ENCODE measurements around the gene CEP192.

Gene CEP192

DNA sequence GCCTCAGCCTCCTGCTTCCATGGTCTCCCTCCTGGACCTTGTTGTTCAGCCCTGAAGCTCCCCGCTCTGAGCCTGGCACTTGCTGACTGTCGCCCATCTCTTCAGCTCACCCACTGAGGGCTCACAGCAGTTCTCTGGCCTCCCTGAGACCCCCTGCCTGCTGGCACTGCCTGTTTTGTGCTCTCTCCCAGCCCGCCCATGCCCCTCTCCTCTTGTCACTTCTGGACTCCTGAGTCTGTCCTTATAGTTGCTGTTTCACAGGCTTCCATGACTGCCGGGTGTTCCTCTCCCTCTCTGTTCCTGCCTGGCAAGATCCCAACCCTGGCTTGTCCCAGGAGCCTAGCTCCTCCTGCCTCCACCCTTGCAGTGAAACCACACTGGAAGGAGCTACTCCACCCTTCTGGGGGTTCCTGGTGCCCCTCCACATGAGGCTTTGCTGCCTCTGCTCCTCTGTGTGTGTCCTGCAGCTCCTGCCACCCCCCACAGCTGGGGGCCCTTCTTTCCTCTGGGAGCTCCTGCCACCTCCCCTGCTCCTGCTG is 110.6 kb downstream of the CEP192 start:
- no peak for DNase-seq (ENCODE audit: low spot score)

DNA sequence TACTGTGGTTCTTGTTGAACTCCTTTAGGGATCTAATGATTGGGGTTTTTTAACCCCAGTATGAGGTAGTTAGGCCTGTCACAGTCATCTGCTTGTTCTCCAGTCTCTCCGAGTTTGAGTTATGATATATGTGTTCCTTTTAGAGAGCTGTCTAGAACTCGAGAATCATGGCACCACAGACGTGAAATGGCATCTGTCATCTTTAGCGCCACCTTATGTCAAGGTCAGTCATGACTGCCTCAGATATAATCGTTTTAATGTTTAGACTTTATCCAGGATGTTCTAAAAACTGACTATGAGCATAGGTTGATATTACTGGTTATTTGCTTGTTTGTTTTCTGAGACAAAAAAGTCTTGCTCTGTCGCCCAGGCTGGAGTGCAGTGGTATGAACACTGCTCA is 112.2 kb downstream of the CEP192 start:
- no peak for DNase-seq (ENCODE audit: low spot score)

DNA sequence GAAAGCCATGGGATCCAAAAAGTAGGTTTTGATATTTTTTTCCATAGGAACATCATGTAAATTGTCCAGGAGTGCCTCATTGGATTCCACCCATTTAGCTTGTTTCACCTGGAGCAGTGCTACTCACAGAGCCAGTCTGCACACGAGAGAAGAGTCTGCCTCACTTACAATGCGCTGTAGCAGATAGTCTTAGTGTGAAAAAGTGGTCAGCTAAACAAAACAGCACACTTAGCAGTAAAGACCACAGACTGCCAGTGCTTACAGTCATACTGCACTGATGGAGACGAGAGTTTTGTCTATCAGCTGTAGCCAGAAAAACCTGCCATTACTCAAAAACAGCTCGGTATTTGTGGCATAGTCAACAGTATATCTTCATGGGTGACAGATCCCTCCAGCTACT is 113.9 kb downstream of the CEP192 start:
- DNase-seq (ENCODE audit: low spot score): no peak

DNA sequence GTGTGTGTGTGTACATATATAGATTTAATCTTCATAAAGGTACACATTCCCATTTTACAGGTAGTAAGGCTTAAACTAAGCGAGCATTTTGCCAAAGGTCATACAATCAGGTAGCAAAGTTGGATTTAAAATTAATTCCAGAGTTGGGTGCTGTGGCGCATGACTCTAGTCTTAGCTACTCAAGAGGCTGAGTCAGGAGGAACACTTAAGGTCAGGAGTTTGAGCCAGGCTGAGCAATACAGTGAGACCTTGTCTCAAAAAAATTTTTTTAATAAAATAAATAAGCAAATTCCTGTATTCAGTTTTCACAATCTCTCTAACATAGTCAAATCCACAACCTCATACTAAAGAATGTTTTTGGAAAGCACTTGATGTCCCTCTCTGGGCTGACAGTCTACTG is 115.9 kb downstream of the CEP192 start:
- DNase-seq (ENCODE audit: low spot score): no peak

DNA sequence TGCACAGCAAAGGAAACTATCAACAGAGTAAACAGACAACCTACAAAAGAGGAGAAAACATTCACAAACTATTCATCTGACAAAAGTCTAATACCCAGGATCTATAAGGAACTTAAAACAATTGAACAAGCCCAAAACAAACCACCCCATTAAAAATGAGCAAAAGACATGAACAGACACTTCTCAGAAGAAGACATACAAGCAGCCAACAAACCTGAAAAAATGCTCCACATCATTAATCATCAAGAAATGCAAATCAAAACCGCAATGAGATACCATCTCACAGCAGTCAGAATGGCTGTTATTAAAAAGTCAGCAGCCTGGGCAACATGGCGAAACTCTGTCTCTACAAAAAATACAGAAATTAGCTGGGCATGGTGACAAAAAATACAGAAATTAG is 117.2 kb downstream of the CEP192 start:
- DNase-seq (ENCODE audit: low spot score): no peak

DNA sequence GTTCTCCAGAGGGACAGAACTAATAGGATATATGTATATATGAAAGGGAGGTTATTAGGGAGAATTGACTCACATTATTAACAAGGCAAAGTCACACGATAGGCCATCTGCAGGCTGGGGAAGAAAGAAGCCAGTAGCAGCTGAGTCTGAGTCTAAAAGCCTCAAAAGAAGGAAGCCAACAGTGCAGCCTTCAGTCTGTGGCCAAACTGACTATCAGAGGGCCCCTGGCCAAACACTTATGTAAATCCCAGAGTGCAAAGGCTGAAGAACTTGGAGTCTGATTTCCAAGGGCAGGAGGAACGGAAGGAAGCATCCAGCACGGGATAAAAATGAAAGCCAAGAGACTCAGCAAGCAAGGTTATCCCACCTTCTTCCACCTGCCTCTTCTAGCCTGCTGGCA is 119.4 kb downstream of the CEP192 start:
- no peak for DNase-seq (ENCODE audit: low spot score)

DNA sequence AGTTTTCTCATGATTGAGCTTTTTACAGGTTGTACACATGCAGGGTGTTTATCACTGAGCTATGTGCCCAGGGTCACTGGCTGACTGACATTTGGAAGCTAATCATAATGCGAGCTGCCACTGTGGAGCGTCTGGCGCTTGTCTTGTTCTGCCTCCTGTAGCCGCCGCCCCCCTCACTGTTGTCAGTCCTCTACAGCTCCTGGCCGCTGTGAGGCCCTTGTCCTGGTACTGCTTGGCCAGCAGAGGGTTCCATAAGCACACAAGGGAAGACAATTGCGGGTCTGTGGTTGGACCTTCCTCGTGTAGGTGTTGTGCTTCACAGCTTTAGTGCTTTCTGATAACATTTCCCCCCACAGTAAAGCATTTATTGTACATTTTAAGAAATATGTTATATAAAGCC is 121.8 kb downstream of the CEP192 start:
- peak; percentile 85 for DNase-seq (ENCODE audit: low spot score)

DNA sequence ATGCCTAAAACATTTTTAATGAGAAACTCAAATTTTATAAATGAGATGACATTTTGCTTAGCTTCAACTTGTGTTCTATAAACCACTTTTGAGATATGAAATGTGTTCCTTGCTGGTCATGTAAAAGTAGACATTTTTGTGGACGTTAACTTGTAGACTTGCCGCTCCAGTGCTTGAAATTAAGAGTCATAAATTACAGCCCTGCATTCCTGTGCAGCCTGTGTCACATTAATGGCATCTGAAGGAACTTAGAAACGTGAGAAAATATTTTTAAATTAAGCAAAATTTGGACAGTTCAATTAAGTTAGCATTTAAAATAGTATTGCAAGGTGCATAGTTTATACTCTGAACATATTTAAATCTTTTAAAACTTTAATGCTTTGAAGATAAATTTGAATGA is 129.1 kb downstream of the CEP192 start:
- no peak for DNase-seq (ENCODE audit: low spot score)

DNA sequence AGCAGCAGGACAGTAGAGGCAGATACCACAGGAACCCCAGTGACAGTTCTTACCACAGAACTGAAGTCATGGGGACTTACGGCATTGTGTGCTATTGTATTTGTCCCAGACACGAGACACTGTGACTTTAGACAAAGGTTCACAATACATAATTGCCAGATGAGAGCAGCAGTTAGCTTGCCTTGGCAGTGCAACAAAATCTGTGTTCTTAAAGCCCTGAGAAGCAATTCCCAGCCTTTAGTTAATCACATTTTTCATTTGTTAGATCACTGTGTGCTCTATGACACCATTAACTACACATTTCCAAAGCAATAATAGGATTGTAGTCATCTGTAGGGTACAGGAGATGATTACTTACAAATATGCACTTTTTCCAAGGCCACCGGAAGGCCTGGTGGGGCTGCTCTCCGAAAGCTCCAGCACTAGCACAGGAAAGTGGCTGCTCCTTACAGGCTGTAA is 129.8 kb downstream of the CEP192 start:
- no peak for DNase-seq (ENCODE audit: low spot score)

DNA sequence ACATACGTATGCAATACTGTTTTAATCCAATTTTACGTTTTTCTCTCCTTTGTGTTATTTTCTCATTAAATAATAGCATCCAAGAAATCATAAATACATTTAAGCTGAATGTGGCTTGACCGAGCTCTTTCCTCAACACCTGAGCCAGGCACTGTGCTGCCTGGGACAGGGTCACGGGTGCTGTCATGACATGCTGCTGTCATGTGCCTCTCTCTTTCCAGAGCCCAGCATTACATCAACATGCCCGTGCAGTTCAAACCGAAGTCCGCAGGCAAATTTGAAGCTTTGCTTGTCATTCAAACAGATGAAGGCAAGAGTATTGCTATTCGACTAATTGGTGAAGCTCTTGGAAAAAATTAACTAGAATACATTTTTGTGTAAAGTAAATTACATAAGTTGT is 133.2 kb downstream of the CEP192 start:
- no peak for DNase-seq (ENCODE audit: low spot score)

DNA sequence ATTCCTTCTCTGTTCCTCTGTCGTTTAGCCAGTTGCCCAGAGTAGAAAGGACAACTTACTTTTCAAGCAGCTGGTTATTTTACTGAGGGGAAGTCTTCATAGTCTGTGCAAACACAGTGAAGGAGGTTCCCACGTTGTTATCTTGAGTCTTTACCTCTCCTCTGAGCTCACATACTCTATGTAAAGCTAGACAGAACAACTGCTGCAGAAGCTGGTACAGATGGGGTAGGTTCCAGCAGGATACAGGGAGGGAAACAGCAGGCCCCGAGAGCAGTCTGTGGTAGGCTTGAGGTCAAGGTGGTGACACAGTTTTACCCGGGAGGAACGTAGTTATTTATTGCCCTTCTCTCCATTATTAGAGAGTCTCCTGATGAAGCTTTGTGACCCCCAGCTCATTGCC is 134.0 kb downstream of the CEP192 start:
- DNase-seq (ENCODE audit: low spot score): no peak

DNA sequence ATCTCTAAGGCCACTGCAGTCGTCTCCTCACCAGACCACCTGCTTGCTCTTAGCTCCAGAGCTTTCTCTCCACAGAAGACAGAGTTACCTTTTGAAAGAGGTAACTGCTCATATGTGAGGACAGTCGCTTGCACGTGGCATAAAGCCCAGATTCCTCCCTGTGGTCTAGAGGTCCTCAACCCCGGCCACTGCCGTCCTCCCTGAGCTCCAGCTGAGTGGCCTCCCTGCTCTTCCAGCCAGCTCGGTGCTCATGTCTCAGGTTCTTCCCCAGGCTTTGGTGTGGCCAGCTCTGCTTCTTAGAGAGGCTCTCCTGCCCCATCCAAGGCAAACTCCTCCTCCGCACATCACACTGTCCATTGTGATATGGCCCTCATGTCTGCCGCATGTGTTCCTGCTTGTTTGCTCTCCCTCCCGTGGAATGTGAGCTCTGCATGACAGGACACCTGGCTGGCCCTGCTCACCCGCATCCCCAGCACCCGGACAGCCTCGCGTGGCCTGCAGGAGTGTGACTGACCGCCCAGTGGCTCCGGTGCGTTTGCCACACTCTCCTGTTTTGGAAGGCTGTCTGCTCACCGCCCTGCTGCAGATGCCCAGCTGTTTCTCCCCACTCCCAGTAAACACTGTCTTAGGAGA is 135.9 kb downstream of the CEP192 start:
- DNase-seq (ENCODE audit: low spot score): no peak

DNA sequence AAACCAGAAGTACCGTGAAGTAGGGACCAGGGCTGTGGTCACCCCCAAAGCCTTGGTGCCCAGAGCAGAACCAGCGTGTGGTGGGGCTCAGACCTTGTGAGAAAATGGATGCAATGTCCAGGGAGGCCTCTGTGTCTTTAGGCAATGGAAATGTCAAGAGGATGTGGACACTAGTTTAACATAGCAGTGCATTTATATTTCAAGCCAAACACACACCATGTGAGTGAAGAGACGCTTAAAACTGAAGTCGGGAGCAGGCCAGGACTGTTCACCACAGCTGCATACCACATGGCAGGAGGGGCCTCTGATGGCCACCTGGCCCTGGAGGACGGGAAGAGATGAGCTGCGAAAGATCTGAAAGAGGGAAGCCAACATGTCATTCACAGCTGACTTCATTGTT is 140.1 kb downstream of the CEP192 start:
- no peak for DNase-seq (ENCODE audit: low spot score)

DNA sequence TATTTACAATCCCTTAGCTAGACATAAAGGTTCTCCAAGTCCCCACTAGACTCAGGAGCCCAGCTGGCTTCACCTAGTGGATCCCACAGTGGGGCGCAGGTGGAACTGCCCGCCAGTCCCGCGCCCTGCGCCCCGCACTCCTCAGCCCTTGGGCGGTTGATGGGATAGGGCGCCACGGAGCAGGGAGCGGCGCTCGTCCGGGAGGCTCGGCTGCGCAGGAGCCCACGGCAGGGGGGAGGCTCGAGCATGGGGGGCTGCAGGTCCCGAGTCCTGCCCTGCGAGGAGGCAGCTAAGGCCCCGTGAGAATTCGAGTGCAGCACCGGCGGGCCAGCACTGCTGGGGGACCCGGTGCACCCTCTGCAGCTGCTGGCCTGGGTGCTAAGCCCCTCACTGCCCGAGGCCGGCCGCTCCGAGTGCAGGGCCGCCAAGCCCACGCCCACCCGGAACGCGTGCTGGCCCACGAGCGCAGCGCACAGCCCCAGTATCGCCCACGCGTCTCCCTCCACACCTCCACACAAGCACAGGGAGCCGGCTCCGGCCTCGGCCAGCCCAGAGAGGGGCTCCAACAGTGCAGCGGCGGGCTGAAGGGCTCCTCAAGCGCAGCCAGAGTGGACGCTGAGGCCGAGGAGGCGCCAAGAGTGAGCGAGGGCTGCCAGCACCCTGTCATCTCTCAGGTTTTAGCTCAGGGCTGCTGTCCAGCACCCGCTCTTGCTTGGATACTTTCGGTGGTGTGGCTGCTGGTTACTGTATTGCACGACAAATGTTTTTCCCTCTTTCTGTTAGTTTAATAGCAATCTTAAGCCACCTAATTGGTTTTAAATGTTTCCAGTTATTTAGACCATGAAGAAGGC is 143.6 kb downstream of the CEP192 start:
- no peak for DNase-seq (ENCODE audit: low spot score)

DNA sequence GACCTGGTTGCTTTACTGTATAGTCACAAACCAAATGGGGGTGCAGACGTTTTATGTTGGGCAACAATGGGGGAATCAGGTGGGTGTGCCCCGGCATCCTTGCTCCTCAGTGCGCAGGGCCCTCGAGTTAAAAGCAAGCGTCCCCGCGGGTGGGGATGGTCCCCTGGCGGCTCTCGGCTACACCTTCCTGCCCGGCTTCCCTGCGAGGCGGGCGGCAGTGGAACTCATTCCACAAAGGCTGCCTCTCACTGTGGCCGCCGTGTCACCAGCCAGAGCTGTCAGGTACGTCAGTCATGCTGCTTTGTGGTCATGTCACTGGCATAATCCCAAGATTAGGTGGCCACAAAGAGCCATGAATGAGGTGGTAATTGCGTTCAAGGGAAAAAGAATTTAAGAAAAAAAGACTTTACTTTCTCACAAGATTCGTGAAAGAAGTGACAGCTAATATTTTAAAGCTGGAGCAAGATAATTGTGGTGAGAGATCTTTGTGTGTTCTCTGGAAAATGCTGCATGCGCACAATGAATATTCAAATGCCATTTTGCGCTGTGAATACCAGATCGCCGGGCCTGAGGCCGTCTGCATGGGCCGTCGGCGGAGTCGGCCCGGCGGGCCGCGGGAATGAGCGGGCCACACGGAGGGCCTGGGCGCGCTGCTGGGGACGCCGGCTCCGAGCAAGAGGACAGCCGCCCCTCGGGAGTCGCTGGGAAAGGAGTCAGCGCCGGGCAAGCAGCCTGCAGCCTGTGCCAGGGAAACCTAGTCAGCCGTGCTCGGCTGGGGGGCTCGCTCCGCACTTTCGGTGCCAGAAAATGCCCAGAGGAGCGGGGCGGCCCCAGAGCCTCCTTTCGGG is 145.1 kb downstream of the CEP192 start:
- DNase-seq (ENCODE audit: low spot score): no peak

DNA sequence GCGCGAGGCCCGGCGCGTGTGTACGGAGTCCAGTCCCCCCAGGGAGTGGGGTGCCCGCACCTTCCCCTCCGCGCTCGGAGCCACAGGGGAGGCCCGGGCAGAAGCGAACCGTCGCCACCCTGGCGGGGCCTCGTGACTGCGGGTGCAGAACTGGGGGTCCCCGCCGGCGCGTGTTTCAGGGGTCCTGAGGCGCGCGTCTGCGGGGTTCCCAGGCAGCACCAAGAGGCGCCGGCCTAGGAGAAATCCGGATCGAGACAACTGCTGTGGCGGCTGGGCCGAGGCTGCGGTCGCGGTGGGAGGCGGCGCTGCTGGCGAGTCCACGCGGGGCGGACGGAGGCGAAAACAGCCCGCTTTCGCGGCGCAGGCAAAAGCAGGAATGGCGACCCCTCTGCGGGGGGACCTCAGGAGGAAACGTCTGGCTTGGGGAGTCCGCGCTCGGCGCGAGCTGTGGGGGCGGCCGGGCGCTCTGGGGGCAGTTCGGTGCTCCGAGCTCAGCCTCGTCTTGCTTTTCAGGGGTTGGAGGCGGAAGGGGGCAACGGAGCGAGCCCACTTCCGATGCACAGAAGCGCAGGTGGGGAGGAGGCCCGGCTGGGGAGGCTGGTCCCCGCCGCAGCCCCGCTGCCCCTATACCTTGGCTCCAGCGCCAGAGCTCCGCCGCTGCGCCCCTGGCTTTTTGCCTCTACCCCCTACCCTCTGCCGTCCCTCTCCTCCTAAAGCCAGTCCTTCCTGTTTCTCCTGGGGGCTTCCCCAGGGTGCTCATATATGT is 145.9 kb downstream of the CEP192 start:
- no peak for DNase-seq (ENCODE audit: low spot score)

DNA sequence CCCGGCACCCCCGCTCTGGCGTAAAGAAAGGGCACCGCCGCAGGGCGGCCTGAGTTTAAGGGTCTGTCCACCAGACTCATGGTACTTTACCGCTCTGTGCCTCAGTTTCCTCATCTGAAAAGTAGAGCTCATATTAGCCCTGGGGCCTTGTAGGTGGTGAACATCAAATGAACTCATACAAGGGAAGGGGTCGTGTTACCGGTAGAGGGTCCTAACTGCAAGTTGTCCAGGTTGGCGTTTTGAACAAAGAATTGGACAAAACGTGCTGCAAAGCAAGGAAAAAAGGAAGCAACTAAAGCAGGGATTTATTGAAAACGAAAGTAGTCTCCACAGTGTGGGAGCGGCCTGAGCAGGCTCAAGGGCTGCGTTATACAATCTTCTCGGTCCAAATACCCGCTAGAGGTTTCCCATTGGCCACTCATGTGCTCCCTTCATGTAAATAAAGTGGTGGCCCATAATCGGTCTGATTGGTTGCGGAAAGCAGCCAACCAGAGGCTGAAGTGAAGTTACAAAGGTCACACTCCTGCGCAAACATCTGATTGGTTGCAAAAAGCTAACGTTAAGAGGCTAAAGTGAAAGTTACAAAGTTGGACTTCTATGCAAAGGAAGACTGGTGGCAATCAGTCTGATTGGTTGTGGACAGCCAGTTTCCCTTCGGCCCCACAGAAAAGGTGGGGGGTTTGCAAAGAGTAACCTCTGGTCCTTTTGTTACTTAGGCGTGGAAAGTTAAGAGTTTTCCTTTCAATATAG is 146.7 kb downstream of the CEP192 start:
- DNase-seq (ENCODE audit: low spot score): no peak

DNA sequence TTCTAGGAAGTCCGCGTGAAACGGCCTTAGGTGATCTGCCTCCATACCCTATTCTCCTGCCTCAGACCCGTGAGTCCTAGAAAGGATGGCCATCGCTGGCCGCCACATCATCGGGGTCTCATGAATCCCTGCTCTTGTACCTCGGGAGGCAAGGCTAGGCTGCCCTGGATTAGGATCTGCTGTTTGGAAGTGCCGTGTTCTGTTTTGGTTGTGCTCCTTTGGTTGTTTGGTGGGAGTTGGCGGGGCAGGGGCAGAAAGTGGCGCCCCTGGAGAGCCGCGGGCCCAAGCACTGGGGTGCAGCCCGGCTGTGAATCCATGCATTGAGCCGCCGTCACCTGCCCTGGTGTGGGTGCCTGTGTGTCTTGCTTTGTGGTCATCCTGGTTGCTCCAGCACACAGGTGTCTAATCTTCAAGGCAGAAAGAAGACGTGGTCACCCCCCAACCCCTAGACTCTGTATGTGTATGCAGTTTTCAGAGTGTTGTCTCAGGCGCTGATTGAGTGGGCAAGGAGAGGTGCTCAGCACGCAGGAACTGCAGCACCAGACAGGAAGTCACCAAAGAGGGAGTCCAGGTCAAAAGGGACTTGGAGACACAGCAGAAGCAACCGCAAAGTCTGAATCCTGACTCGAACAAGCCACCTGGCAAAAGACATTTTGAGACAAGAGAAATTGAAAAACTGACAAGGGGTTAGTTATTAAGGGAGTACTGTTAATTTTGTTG is 147.4 kb downstream of the CEP192 start:
- no peak for DNase-seq (ENCODE audit: low spot score)

DNA sequence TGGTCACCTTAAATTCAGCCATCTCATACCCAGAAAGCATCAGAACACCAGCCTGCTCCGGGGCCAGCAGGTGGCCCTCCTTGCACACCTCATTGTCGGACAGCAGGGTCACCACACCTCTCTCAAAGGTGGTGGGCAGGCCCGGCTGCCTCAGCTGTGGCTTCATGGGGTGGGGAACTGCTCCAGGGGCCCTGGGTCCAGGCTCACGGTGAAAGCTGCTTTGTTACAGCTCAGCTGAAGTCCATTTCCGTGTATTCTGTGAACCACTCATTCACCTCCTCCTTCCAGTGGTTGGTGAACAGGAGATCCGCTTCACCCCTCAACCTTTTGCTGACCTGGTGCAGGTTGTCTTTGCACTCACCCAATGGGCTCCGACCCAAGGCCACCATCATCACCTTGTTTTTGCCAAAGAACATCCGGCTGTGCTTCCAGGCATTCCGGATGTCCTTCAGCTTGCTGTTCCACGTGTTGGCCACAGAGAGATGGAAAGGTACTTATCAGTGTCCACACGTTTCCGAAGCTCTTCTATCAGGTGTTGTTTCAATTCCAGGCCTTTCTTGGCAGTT is 148.8 kb downstream of the CEP192 start:
- DNase-seq (ENCODE audit: low spot score): no peak

DNA sequence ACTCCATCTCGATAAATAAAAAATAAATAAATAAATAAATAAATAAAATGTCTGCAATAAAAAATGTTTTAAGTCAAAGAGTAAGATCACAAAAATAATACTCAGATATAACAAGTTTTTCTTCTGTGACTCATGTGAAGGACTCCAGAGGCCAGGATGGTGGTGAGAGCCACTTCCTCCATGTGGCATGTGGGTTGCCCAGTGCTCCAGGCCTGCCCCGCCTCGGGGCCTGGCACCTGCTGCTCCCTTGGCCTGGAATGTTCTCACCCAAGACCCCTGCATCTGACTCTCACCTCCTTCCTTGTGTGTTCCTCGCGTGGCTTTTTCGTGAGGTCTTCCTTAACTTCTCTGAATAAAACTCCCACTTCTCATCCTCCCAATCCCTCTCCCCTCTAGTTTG is 150.0 kb downstream of the CEP192 start:
- no peak for DNase-seq (ENCODE audit: low spot score)
